DMS79 treated with DMSO at 0.1 percent for 48 hours (cell line): ENCODE measurements around the gene RNF17.
A peak's percentile ranks its signal among the peaks of the same experiment; 100 is the strongest.

ENCODE experiments used
- DNase-seq: peaks from one replicate; lab custom pipeline; 2025; lab: John Stamatoyannopoulos, UW

The RNF17 gene

DNA sequence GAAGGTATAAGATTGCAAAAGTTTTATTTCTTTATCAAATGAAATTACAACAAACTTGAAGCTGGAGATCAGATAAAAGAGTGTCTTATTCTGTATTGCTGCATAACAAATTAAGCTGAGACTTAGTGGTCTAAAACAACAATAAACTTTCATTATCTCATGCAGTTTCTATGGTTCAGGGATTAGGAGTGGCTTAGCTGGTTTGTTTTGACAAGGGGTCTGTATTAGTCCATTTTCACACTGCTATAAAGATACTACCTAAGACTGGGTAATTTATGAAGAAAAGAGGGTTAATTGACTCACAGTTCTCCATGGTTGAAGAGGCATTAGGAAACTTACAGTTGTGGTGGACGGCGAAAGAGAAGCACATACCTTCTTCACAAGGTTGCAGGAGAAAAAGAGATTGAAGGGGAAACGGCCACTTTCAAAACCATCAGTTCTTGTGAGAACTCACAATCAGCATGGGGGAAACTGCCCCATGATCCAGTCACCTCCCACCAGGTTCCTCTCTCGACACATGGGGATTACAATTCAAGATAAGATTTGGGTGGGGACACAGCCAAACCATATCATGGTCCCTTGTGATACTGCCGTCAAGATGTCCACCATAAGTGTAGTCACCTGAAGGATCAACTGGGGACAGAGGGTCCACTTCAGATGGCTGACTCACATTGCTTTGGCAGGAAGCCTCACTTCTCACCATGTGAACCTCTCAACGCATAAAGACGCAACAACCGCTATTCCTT, 97.8 kb downstream of the RNF17 start:
- no peak for DNase-seq

DNA sequence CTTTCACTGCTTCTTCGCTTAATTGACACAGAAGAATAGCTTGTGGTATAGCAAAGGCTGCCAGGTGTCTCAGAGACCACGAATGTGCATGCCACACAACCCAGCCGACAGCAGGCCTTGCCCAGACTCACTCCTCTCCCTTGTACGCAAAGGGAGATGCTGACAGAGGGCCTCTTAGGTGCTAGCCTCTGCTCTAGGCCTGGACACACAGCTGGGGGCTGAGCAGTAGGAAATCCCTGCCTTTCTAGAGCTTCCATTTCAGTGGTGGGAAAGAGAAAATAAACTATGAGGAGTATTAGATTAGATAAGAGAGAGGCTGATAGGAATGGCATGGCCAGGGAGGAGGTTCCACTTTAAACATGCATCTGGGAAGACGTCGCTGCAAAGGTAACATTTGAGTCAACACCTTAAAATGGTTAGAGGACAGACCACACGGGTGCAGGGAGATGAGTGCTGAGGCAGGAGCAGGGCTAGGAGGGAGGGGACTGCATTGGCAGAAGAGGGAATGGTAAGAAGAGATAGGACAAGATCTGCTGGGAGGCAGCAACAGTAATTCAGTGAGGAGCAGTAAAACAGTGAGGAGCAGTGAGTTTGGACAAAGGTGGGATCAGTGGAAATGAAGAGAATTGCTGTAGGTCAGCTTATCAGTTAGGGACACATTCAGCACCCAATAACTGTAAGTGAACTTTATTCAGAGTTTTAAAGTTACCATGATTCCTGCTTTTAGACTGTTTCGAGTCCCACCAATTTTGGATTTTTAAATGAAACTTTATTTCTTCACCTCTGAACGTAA, 100.0 kb downstream of the RNF17 start:
- no peak for DNase-seq

DNA sequence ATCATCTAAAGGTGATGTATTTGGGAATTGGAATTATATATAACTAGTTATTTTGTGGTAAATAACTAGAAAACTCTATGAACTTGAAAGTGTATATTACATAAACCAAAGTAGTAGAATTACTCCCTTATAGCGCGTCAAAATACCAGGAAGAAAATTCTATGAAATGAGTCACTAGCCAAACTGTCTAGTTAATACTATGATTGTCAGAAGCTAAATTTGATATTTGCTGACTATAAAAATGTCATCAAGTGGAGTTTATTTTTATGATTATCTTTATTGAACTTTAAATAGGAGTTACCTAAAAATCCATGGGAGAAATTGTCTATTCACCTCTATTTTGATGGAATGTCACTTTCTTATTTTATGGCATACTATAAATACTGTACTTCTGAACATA, 100.6 kb downstream of the RNF17 start:
- no peak for DNase-seq

DNA sequence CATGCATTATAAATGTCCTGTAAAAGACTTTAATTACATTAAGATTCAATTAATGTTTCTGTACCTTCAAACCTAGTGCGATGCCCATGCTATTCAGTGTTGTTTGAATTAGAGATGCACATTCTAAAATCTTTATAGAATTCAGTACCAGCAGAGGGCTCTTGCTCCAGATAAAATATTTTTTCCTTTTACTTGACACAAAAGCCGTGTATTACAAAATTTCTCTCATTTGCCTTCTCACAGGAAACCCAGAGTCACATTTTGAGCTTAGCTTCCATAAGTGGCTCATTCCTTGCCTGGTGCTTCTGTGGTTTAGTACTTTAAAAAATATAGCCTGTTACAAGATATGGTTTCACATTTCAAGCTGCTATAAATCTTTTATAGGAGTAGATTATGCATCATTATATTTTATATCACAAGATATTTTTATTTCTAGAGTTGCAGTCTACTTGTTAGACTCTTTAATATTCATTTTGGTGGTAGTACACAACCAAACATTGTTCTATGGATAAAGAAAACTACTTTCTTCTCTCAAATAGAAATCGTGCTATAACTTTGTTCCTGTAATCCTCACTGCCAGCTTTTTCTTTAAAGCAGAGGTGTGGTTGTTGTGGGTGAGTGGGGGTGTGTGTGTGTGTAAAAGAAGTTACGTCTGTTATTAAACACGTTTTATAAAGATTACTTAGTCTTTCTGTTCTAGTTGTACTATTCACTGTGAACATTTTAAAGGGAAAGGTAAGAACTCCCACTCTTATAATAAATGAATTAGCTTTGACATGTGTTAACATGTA, 101.4 kb downstream of the RNF17 start:
- peak; percentile 4 for DNase-seq

DNA sequence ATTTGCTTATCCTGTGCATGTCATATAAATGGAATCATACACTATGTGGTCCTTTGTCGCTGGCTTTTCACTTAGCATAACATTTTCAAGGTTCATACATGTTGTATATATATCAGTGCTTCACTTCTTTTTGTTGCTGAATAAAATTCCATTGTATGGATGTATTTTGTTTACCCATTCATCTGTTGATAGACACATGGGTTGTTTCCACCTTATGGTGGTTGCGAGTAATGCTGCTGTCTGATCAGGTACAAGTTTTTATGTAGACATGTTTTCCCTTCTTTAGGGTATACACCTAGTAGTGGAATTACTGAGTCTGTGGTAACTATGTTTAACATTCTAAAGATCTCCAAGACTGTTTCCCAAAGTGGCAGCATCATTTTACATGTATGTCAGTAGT, 102.5 kb downstream of the RNF17 start:
- DNase-seq = no peak

DNA sequence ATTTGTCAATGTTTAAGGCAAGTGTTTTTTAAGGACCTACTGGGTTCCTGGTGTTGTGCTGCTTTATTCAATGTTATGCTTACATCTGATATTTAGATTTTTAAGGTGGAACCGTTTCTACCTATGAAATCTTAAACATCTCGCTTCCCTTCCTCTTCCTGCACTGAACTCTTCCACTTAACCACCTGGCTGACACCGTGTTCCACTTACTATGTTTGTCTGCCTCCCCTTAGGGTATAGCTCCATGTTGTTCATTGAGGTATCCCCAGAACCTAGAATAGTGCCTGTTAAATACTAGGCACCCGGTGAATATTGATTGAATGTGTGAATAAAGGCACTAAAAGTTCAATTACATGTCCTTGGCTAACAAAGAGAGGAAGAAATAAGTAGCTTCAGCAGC, 104.9 kb downstream of the RNF17 start:
- peak; percentile 16 for DNase-seq

DNA sequence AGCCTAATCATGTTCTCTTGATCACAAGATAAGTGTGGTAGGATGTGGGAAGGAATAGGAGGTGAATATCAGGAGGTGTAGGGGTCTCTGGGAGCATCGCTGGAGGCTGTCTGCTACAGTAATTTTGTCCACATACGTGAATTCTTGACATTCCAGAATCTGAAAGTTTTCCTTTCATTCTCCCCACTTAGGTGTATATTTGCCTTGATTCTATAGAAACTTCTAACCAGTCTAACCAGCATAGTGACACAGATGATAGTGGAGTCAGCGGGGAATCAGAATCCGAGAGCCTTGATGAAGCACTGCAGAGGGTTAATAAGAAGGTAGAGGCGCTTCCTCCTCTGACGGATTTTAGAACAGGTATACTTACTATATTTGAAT, 106.4 kb downstream of the RNF17 start:
- no peak for DNase-seq

DNA sequence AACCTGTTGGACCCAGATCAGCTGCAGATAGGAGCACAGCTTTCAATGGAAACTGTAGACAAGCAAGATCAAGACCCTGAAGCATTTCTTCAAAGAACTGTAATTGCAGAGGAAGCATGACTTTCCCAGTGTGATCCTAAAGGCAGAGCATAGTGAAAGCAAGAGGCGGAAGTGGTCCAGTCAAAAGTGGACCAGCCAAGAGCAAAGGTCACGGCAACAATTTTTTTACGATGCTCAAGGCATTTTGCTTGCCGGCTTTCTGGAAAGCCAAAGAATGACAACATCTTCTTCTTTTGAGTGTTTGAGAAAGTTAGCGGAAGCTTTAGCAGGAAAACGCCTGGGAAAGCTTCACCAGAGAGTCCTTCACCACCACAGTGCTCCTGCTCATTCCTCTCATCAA, 111.6 kb downstream of the RNF17 start:
- DNase-seq = no peak

DNA sequence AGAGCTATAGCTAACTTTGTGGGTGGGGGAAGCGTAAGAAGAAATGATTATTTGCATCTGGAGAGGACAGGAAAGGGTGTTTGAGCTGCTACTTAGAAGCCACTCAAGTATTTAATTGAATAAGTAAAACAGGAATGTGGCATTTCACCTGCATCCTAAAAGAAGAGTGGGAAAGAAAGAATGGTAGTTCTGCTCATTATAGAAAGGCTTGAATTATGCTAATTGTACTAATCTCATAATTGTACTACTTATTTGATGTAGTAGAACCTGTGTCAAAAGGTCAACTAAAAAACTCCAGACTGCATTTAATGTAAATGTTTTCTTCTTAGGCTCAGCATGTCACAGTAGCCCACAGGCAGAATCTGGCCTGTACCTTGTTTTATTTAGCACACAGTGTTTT, 113.6 kb downstream of the RNF17 start:
- DNase-seq = no peak

DNA sequence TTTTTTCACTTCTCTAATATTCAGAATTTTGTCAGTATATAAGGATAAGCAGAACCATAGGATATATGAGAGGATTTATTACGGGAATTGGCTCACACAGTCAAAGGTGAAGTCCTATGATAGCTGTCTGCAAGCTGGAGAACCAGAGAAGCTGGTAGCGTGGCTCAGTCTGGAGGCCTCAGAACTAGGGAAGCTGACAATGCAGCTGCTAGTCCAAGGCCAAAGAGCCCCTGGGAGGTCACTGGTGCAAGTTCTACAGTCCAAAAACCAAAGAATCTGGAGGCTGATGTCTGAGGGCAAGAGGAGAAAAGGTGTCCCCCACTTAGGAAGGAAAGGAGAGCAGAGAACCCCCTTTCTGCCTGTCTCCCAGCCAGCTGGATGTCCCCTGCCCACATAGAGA, 114.4 kb downstream of the RNF17 start:
- no peak for DNase-seq

DNA sequence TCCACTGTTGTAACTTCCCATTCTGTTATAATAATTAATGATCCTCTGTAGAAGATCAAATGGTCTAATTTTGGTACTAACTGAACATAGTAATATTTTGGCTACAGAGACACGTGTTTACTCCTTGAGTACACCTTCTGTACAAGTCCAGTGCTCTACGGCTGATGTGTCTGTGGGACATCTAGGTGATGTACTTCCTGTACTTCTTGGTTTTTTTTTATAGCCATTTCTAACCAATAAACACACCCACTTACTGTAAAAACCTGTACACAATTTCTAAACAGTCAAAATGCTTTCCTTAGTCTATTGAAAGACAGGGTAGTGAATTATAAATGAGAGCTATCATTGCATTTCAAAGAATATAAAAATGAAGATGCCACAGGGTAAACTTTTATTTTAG, 118.7 kb downstream of the RNF17 start:
- DNase-seq = no peak

DNA sequence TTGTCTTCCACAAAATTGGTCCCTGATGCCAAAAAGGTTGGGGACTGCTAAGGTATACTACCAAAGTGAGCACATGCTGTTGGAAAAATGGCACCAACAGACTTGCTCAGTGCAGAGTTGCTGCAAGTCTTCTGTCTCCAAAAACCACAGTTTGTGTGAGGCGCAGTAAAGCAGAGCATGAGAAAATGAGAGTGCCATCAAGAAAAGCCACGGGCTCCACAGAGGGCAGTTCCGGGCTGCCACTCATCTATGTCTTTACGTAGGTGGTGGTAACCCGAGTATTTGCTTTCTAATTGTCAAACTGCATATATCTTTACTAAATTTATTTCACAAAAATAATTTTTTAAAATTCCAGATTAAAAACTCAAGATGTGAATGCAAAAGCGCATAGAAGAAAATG, 123.8 kb downstream of the RNF17 start:
- no peak for DNase-seq

DNA sequence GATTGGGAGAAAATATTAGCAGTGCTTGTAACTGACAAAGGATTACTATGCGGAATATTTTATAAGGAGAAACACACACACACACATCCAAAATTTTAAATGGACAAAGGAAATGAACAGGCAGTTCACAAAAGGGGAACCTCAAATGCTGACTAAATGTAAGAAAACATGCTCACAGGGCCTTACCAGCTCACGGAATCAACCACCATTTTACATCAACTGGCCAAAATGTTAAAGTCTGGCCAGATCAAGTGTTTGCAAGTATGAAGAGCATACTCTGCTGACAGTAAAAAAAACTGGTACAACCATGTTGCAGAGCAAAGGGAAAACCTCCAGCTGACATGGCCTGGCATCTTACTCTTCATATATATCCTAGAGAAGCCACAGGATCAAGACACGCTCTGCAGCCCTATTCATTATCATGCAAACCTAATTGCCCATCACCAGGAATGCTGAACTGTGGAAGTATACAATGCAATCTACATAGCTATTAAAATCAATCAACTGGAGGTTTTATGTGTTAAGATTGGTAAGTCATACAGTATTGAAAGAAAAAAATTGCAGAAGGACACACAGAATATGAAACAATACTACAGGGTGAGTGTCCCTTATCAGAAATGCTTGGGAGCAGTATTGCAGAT, 124.4 kb downstream of the RNF17 start:
- no peak for DNase-seq

DNA sequence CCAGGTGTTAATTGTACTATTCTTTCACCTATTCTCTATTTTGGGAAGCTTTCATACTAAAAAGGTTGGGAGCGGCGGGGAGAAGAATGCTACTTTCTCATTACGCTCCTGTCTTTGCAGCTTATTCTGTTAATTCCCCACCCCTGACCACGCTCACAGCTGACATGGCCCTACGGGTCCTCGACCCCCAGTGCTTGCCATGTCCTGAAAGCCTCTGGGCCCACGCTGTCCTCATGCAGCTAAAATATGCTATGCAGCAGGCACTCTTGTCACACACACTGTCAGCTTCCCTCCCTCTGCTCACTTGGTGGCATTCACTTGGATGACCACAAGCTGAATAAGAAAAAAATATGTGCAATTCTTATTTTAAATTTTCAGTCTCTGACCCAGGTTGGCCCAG, 126.3 kb downstream of the RNF17 start:
- no peak for DNase-seq

DNA sequence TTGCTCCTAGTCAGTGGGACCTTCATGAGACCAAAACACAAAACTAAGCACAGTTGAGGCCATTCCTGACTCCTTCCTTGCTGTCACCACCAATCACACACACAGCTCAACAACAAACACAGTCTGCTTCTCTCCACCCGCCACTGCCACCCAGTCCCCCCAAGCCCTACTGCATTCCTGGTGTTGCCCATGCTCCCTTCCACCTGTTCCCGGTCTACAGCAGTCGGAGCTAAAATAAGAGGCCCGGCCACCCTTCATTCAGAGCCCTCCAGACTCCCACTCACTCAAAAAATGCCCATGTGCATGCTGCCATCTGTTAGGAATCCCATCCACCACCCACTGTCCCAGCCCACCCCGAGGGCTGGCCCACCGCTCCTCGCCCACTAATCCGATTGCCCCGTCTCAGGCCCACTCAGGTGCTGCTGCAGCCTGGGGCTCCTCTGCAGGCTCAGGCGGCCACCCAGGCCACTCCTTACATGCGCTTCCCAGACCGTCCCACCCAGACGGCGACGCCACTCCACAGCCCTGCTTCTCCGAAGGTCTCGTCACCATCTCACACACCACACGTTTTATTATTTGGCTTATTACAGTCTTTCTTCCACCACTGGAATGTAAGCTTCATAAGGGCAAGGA, 127.6 kb downstream of the RNF17 start:
- no peak for DNase-seq

DNA sequence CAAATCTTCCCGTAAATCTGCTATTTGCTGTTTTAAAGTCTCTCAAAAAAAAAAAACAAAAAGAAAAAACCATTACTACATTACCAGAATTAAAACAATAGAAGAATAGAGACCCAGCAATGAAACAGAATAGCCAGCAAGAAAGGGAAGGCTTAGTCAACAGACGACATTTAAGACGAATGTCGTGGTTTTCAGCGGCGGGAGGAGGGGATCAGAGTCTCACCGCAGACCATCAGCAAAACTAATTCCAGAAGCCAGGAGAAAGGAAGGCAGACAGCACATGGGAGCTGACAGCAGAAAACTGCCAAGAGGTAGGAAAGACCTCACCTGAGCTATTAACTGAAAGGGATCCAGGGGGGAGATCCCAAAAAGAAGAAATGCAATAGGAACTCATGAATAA, 128.9 kb downstream of the RNF17 start:
- DNase-seq = no peak

DNA sequence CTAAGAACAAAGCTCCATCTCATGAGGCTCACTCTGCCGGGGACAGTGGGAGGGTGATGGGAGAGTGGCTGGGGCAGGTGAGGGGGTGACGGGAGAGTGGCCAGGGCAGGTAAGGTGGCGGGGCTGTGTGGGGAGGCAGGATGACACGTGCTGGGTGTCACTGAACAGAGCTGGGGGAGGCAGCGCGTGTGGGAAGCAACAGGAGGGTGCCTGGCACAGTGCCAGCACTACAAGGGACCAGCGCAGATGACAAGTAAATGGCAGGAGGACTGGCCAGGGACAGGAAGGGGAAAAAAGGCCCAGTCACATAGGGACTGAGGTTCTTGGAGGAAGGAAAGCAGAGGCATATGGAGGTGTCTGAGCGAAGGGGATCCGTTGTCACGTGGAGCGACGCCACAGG, 129.9 kb downstream of the RNF17 start:
- DNase-seq = no peak

DNA sequence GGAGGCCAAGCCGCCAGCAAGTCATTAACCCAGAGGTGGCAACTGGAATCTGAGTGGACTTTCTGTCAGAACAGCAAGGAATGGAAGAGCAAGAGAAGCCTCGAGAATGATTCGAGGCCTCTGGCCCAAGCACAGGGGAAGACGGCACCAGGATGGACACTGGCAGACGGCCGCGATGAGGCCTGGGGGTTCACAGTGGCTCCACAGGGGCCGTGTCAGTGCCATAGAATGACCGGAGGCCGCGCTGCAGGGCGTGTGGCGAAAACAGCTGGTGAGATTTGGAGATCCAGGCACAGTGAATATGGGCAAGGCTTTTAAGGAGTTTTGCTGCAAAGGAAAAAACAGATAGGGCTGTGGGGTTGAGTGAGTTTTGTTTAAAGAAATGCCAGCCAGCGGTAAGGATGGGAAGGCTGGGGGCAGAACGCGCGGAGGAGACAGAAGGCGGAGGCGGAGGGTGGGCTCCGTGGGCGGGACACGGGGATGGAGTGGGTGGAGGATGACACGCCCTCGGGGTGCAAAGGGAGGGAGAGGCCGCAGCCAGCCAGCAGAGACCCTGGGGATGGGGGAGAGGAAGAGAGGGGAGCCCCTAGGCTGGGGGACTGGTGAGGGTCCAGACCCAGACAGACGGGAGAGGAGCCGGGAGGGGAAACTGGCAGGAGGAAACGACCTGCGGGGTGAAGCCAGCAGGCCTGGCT, 130.5 kb downstream of the RNF17 start:
- DNase-seq = no peak

DNA sequence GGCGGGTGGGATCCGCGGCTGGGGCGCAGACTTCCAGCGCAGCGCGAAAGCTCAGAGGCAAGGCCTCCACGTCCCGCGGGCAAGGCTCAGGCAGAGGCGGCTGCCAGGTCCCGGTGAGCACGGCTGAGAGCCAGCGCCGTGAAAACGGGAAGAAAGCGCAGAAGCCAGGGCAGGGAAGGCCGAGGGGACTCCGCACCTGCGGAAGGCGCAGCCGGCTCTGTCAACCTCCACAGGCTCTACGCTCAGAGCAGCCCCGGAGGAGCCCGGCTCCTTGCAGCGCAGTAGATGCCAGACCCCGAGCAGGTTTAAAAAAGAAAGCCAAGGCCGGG, 131.0 kb downstream of the RNF17 start:
- DNase-seq = no peak

DNA sequence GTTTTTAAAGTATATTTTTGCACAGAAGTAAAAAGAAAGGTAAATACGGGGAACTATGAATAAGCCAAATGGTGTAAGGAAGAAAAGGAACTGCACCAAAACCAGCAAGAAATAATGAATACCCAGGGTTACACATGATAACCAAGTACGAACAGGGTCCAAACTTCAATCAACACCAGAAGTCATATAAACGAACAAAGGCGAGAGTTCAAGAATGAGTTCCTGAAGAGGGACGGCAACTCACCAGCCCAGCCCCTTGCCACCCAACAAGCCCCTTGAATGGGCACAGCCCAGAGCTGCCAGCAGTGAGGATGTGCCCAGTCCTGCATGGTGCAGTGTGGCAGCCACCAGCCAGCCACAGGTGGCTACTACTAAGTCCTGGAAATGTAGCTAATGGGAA, 132.1 kb downstream of the RNF17 start:
- DNase-seq = no peak

DNA sequence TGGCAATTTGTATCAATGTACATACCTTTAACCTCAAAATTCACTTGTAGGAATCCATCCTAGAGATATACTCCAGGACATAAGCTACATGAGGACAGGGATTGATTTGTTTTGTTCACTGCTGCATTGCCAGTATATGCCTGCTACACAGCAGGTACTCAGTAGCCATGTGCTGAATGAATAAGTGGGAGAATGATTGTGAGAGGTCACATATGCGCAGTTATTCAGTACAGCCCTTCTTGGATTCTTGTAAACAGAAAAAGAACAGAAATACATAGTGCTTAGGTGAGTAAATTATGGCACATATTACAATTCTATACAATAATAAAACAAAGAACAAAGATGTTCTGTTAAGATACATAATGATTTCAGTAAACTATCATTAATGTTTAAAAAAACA, 133.3 kb downstream of the RNF17 start:
- DNase-seq = no peak

DNA sequence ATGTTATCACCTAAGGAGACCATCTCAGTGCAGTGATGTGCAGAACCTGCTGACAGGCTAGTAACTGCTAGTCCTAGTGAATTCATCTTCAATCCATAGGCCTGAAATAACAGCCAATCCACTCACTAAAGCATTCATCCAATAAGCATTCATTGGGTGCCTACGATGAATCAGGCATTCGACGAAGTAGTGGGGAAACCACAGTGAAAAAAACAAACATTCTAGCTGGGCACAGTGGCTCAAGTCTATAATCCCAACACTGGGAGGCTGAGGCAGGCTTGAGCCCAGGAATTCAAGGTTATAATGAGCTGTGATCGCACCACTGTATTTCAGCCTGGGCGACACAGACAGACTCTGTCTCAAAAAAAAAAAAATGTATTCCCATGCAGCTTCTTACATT, 135.6 kb downstream of the RNF17 start:
- DNase-seq = no peak
